SK-N-SH treated with all-trans-retinoic acid at 6 μM for 48 hours (cell line): ENCODE results near the gene MEI4.

Source experiments
- ATAC-seq: fragments of 200-7000 bp; cut with Tn5 transposase; 3 replicates; pipeline ENCODE4 v1.9.1; 2020; ENCODE audit warnings: mild to moderate bottlenecking, moderate library complexity
- ARNTL ChIP-seq: fragments of 450-650 bp; formaldehyde crosslinking; IDR thresholded peaks from 2 replicates; pipeline ENCODE4 v1.5.0; 2020; ENCODE audit warnings: low read depth, mild to moderate bottlenecking, moderate library complexity, borderline replicate concordance
- BACH2 ChIP-seq: fragments of 250-450 bp; sonication (Bioruptor Pico); IDR thresholded peaks from 2 replicates; pipeline ENCODE4 v1.9.0; 2021; ENCODE audit warnings: mild to moderate bottlenecking, borderline replicate concordance
- CREB5 ChIP-seq: fragments of 250-450 bp; sonication (Bioruptor Pico); IDR thresholded peaks from 2 replicates; pipeline ENCODE4 v1.5.1; 2020; ENCODE audit warnings: low read depth, mild to moderate bottlenecking, moderate library complexity
- CSDC2 ChIP-seq: fragments of 250-450 bp; sonication (Bioruptor Pico); IDR thresholded peaks from 2 replicates; pipeline ENCODE4 v1.5.0; 2020; ENCODE audit warnings: mild to moderate bottlenecking, moderate library complexity
- CSRNP3 ChIP-seq: fragments of 250-450 bp; sonication (Bioruptor Pico); IDR thresholded peaks from 2 replicates; pipeline ENCODE4 v1.5.1; 2021; ENCODE audit warnings: mild to moderate bottlenecking, moderate library complexity
- ESRRG ChIP-seq: fragments of 250-450 bp; sonication (Bioruptor Pico); IDR thresholded peaks from 2 replicates; pipeline ENCODE4 v1.6.1; 2021; ENCODE audit warnings: mild to moderate bottlenecking
- OSR1 ChIP-seq: fragments of 250-450 bp; sonication (Bioruptor Pico); IDR thresholded peaks from 2 replicates; pipeline ENCODE4 v1.8.0; 2022; ENCODE audit warnings: moderate library complexity, mild to moderate bottlenecking, inconsistent platforms
- POU6F1 ChIP-seq: fragments of 250-450 bp; sonication (Bioruptor Pico); IDR thresholded peaks from 2 replicates; pipeline ENCODE4 v1.8.0; 2021; ENCODE audit warnings: low read depth, mild to moderate bottlenecking, moderate library complexity, borderline replicate concordance
- PPARA ChIP-seq: fragments of 250-450 bp; sonication (Bioruptor Pico); IDR thresholded peaks from 2 replicates; pipeline ENCODE4 v1.5.0; 2020; ENCODE audit warnings: mild to moderate bottlenecking, borderline replicate concordance
- RARB ChIP-seq: fragments of 250-450 bp; sonication (Bioruptor Pico); IDR thresholded peaks from 2 replicates; pipeline ENCODE4 v1.8.0; 2021; ENCODE audit warnings: mild to moderate bottlenecking, moderate library complexity
- SNAI2 ChIP-seq: fragments of 250-450 bp; sonication (Bioruptor Pico); IDR thresholded peaks from 2 replicates; pipeline ENCODE4 v1.5.0; 2020; ENCODE audit warnings: mild to moderate bottlenecking, moderate library complexity
- TSHZ2 ChIP-seq: fragments of 250-450 bp; sonication (Bioruptor Pico); IDR thresholded peaks from 2 replicates; pipeline ENCODE4 v1.5.0; 2020; ENCODE audit warnings: mild to moderate bottlenecking, moderate library complexity
- ZFP3 ChIP-seq: fragments of 250-450 bp; sonication (Bioruptor Pico); IDR thresholded peaks from 2 replicates; pipeline ENCODE4 v1.5.0; 2020; ENCODE audit warnings: mild to moderate bottlenecking, moderate library complexity
- ZFP30 ChIP-seq: fragments of 450-650 bp; formaldehyde crosslinking; IDR thresholded peaks from 2 replicates; pipeline ENCODE4 v1.5.0; 2022; ENCODE audit warnings: mild to moderate bottlenecking, moderate library complexity
- ZNF565 ChIP-seq: fragments of 450-650 bp; formaldehyde crosslinking; conservative IDR thresholded peaks from 2 replicates; pipeline ENCODE4 v1.5.0; 2020; ENCODE audit warnings: low read depth, mild to moderate bottlenecking, moderate library complexity
- ZNF70 ChIP-seq: fragments of 450-650 bp; formaldehyde crosslinking; IDR thresholded peaks from 2 replicates; pipeline ENCODE4 v1.5.0; 2020; ENCODE audit warnings: mild to moderate bottlenecking, moderate library complexity
- ZNF8 ChIP-seq: fragments of 450-650 bp; formaldehyde crosslinking; IDR thresholded peaks from 2 replicates; pipeline ENCODE4 v1.5.0; 2020; ENCODE audit warnings: mild to moderate bottlenecking, moderate library complexity

Gene MEI4

GRCh38 chr6:77816766-77817270, 164.0 kb downstream of the MEI4 start:
- TF ChIP-seq ARNTL (CRISPR knock-in tag) (no peak), CSDC2 (CRISPR knock-in tag) (no peak), ZFP30 (CRISPR knock-in tag) (no peak), SNAI2 (CRISPR knock-in tag) (no peak), OSR1 (CRISPR knock-in tag) (no peak), BACH2 (no peak), ZNF565 (CRISPR knock-in tag) (no peak), ESRRG (CRISPR knock-in tag) (no peak), ZNF8 (CRISPR knock-in tag) (no peak), PPARA (CRISPR knock-in tag) (no peak), CSRNP3 (CRISPR knock-in tag) (no peak), POU6F1 (CRISPR knock-in tag) (no peak), RARB (CRISPR knock-in tag) (no peak), CREB5 (CRISPR knock-in tag) (no peak), TSHZ2 (CRISPR knock-in tag) (no peak), ZNF70 (CRISPR knock-in tag) (no peak)
- no peak for ATAC-seq

- TF ChIP-seq CSRNP3 (CRISPR knock-in tag) = no peak
- no peak for TF ChIP-seq TSHZ2 (CRISPR knock-in tag)
- ATAC-seq = no peak
Measured at GRCh38 chr6:77822265-77822664, 169.4 kb downstream of the MEI4 start.

GRCh38 chr6:77825204-77825603, 172.4 kb downstream of the MEI4 start:
- ATAC-seq = no peak
- TF ChIP-seq SNAI2 (CRISPR knock-in tag) (no peak), ZFP3 (CRISPR knock-in tag) (no peak)
